ENCODE measurements around the gene S100Z.
"Not testable (repeated sequence)": the region's sequence is repeated elsewhere in the genome, so short reads cannot be mapped to it uniquely, and the experiment has no call there.

The S100Z gene

GRCh38 chr5:76831110-76831452 is 18.7 kb upstream of the S100Z start:
- peak; percentile 81 for DNase-seq

GRCh38 chr5:76836181-76836580 is 13.6 kb upstream of the S100Z start:
- DNase-seq, result no peak

GRCh38 chr5:76836585-76836984 is 13.2 kb upstream of the S100Z start:
- peak; percentile 32 for DNase-seq

DNA sequence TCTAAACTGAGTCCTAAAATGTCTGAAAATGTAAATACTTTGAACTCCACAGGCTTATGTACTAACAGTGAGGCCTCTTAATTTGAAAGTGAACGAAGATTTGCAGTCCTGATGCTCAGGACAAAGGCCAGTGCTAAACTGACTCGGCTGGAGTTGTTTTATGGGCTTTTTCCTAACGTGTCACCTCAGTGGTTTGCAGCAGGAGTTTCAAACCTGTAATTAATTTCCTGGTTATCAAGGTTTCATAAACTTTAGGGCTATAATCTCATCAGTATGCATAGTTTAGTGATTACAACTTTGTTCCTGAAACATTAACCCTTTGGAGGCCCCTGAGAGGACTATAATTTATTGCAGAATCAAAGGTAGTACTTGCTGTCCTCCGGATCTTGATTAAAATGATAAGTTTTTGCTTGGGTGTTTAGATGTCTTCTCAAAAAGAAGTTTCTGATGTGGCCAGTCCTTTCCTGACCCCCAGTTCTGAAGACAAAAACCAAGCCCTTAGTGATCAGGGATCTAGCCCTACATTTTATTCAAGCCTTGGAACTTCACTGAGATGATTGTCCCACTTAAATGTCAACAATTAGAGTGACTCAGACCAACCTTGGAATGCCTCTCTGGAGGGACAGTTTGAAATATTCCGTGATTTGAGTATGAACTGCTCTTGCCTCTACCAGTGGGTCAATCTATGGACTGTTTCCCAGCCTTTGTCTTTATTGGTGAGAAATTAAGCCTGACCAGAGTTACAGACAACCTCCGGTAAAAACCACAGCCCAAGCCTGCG is 11.1 kb upstream of the S100Z start:
- DNase-seq, result peak; percentile 77

- DNase-seq, result no peak
Measured at GRCh38 chr5:76841361-76841760, 8.5 kb upstream of the S100Z start.

- DNase-seq, result no peak
Measured at GRCh38 chr5:76845890-76846289, 3.9 kb upstream of the S100Z start.

- no peak for DNase-seq
Measured at GRCh38 chr5:76850543-76851145, 830 bp downstream of the S100Z start.

DNA sequence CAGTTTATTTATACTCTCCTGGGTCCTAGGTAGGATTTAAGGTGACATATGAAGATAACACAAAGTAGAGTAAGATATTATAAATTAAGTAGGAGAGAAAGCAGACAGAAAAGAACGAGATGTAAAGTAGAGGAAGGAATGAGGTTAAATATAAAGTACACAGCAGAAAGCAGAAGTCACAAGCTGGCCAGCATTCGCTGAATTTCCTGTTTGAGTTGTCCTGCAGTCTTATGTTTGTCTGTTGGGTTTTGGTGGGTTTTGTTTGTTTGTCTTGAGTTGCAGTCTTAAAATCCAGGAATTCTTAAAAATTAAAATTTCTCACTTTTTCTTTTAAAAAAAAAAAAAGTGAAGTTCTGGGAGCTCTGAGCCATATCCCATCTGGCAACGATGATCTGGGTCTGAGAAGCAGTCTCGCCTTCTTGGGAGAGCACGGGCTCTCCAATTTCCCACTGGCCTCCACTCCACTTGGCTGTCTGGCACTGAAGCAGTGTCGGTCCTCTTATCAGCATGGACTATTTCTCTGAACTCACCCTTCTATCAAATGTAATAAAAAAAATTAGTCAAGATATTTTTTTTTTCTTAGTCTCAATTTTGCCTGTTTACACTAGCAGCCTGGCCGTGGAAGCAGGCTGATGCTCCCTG is 2.0 kb downstream of the S100Z start:
- no peak for DNase-seq

- DNase-seq, result no peak
Measured at GRCh38 chr5:76852772-76853171, 3.0 kb downstream of the S100Z start.

GRCh38 chr5:76853741-76854140 is 3.9 kb downstream of the S100Z start:
- not testable (repeated sequence) for DNase-seq

- DNase-seq, result no peak
Measured at GRCh38 chr5:76854644-76855043, 4.8 kb downstream of the S100Z start.

GRCh38 chr5:76855501-76855900 is 5.7 kb downstream of the S100Z start:
- not testable (repeated sequence) for DNase-seq

GRCh38 chr5:76855961-76856360 is 6.1 kb downstream of the S100Z start:
- no peak for DNase-seq

DNA sequence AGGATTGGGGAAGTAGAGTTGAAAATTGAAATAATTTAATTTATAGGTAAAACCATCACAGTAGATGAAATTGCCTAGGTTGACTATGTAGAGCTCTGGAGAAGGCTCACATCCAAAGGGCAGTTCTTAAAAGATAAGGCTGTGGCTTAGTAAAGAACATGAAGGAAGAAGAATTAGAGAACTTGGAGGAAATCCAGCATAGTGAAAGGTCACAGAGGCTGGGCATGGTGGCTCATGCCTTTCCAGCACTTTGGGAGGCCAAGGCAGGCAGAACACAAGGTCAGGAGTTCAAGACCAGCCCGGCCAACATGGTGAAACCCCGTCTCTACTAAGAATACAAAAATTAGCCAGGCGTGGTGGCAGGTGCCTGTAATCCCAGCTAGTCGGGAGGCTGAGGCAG is 7.0 kb downstream of the S100Z start:
- not testable (repeated sequence) for DNase-seq

DNA sequence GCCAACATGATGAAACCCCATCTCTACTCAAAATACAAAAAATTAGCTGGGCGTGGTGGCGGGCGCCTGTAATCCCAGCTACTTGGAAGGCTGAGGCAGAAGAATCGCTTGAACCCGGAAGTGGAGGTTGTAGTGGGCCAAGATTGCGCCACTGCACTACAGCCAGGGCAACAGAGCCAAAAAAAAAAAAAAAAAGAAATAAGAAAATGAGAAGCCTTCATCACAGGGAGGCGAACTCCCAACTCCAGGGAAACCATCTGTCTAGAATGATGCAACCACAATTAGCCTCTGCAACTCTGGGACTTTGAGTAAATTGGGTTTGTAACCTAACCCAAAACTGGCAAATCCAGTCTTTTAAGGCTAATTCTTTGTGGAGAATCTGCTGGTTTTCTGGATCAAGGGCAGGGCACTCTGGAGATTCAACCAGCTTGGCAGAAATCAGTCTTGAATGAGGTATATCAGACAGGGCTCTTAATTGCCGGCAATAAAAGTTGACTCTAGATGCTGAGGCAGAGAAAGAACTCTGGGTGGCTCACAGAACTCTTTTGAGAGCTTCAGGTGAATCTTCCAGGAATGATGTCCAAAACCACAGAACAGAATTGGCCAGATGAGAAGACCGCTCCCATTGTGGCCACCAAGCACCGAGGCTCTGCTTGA is 9.9 kb downstream of the S100Z start:
- DNase-seq, result no peak

- DNase-seq, result no peak
Measured at GRCh38 chr5:76861612-76862011, 11.8 kb downstream of the S100Z start.

- DNase-seq, result no peak
Measured at GRCh38 chr5:76863001-76863400, 13.2 kb downstream of the S100Z start.

- no peak for DNase-seq
Measured at GRCh38 chr5:76866503-76866902, 16.7 kb downstream of the S100Z start.

DNA sequence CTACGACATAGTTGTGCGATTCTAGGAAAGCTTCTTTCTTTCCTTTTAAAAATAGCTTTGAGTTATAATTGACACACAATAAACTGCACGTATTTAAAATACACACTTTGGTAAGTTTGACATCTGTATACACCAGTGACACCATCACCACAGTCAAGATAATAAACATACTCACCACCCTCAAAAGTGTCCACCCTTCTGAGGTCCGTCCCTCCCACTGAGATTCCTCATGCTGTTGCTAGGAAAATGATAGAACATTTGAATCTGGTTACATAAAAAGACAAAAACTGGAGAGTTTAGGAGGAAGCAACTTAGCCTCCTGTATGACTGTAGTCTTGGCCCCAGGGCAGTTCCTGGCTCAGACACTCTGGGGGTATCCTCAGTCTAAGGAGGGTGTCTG is 17.2 kb downstream of the S100Z start:
- DNase-seq, result no peak

DNA sequence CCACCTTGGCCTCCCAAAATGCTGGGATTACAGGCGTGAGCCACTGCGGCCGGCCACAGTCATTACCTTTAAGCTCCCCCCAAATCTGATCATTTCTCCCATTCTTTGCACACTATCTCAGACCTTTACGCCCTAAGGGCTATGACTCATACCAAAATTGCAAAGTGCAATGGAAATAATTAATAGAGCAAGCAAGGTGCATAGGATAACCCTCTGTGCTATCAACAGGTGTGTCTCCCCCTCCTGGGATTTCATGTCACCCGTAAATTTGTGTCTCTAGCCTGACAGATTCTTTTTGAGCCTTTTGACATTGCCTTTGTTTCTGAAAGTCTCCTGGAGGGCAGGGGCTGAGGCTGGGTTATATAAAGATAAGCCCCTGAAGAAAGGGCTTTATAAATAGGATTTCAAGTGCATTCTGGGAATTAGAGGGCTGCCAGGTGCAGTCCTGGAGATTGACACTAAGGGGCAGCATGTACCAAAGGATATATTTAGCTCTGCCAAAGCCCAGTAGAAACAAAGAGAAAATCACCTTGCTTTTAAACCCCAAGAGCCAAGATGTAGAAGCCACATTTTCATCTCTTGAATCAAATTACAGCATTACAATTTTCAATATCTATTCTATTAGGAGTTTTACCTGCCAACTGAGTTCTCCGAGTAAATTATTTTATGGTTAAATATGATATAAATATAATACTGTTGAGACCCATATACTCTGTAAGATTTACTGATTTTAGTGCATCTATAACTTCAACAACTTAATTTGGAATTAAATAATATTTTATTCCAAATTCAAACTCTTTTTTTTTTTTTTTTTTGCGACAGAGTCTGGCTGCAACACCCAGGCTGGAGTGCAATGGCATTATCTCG is 18.2 kb downstream of the S100Z start:
- DNase-seq, result peak; percentile 70

- peak; percentile 50 for DNase-seq
Measured at GRCh38 chr5:76870046-76870445, 20.2 kb downstream of the S100Z start.

GRCh38 chr5:76874088-76874581 is 24.3 kb downstream of the S100Z start:
- DNase-seq, result no peak

Measured in EL (cell line).